ENCODE measurements around the gene INTU.

DNA sequence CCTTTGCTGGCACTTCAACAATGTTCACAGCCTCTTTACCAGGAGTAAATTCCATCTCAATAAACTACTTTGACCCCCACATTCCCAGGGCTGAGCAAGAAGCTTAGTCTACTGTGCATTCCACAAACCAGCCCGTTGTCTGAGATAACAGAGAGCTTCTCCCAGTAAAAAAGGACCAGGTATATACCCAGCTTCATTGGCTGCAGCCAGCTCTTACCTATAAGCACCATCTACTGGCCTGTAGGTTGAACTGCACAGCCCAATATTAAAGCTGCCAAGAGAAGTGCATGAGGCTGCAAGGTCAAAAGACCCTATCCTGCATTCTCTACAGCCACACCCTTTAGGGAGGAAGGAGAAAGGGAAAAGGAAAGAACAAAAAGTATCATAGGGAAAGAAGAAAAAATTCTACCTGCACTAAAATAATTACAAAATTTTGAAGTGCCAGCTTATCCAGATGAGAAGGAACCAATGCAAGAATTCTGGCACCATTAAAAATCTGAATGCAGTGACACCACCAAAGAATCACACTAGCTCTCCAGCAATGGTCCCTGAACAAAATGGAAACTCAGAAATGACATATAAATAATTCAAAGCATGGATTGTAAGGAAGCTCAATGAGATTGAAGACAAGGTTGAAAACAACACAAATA, 45.7 kb upstream of the INTU start:
- TF ChIP-seq, protein P1, sequence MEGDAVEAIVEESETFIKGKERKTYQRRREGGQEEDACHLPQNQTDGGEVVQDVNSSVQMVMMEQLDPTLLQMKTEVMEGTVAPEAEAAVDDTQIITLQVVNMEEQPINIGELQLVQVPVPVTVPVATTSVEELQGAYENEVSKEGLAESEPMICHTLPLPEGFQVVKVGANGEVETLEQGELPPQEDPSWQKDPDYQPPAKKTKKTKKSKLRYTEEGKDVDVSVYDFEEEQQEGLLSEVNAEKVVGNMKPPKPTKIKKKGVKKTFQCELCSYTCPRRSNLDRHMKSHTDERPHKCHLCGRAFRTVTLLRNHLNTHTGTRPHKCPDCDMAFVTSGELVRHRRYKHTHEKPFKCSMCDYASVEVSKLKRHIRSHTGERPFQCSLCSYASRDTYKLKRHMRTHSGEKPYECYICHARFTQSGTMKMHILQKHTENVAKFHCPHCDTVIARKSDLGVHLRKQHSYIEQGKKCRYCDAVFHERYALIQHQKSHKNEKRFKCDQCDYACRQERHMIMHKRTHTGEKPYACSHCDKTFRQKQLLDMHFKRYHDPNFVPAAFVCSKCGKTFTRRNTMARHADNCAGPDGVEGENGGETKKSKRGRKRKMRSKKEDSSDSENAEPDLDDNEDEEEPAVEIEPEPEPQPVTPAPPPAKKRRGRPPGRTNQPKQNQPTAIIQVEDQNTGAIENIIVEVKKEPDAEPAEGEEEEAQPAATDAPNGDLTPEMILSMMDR (IDR thresholded peaks at IDR 0.05) = peak; percentile 34 to 59 (median 52)
- TF ChIP-seq POLR2A (IDR thresholded peaks at IDR 0.05) = no peak
- TF ChIP-seq EP300 (IDR thresholded peaks at IDR 0.05; ENCODE audit: low read depth) = no peak
- no peak for TF ChIP-seq POLR2AphosphoS5 (IDR thresholded peaks at IDR 0.05)
